ACHN (cell line): ENCODE measurements around the gene CRY2.
A peak's percentile ranks its signal among the peaks of the same experiment; 100 is the strongest.
"Not testable (repeated sequence)": the region's sequence is repeated elsewhere in the genome, so short reads cannot be mapped to it uniquely, and the experiment has no call there.

ENCODE experiments used
- DNase-seq: peaks from one replicate; pipeline ENCODE4 v3.0.0-alpha.2; 2015
- in situ Hi-C: cut with HindIII; loops from 2 replicates; pipeline ENCODE4 v1.10.0; 2017; ENCODE audit warnings: low sequenced_read_pairs, low pct_ligation_motif_present, low pct_unique_long_range_greater_than_20kb

Gene CRY2

DNA sequence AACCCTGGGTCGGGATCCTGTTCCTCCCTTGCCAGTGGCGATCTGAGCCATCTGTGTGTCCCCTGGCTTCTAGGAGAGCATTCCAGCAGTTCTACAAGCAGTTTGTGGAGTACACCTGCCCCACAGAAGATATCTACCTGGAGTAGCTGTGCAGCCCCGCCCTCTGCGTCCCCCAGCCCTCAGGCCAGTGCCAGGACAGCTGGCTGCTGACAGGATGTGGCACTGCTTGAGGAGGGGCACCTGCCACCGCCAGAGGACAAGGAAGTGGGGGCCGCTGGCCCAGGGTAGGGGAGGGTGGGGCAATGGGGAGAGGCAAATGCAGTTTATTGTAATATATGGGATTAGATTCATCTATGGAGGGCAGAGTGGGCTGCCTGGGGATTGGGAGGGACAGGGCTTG lies 58.3 kb downstream of the CRY2 start:
- in situ Hi-C loops, DNase-seq: not testable (repeated sequence)

DNA sequence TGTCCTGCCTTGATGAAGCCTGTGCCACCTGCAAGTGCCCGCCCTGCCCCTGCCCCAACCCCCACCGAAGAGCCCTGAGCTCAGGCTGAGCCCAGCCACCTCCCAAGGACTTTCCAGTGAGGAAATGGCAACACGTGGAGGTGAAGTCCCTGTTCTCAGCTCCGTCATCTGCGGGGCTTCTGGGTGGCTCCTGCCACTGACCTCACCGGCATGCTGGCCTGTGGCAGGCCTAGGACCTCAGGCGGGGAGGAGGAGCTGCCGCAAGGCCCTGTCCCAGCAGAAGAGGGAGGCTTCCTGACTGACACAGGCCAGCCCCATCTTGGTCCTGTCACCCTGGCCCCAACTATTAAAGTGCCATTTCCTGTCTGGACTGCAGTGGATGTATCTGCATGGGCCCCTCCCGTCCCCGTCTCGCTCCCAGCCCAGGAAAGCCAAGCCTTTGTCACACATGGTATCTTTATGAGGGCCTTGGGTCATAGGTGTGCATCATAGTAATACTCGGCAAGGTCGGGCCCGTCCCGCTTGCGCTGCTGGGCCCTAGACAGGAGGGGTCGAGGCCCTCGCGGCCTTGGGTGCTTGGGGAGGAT lies 58.9 kb downstream of the CRY2 start:
- DNase-seq = no peak
- in situ Hi-C loops = no loop called here

DNA sequence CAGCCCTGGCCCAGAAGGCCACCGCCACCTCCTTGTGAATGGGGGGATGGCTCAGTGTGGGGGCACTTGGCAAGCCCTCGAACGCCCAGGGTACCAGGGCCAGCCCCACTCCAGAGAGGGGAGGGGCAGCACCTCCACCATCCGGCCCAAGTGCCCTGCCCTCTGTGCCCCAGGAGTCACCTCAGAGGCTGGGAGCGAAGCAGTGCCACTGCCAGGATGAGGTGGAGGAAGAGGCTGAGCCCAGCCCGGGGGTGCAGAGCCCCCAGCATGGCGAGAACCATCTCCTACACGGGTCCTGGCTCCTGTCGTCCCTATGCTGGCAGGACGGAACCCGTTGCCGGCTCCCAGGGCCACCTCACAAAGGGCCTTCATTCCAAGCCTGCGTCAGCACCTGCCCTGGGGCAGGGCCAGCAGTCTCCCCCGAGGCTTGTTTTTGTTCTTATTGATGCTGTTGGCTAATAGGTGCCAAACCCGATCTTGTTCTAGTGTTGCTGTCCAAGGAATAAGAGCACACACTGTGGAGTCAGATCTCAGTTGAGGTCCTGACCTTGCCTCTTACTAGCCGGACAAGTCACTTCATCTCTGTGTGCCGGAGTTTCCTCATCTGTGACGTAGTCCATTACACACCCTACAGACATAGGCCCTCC lies 59.8 kb downstream of the CRY2 start, which contains the start of gene FREY1:
FREY1 (minus strand) TSS at position 307 of the 647 bp plus-strand sequence; CDS start at position 281, 26 bp downstream.
- no peak for DNase-seq
- in situ Hi-C loops = no loop called here

DNA sequence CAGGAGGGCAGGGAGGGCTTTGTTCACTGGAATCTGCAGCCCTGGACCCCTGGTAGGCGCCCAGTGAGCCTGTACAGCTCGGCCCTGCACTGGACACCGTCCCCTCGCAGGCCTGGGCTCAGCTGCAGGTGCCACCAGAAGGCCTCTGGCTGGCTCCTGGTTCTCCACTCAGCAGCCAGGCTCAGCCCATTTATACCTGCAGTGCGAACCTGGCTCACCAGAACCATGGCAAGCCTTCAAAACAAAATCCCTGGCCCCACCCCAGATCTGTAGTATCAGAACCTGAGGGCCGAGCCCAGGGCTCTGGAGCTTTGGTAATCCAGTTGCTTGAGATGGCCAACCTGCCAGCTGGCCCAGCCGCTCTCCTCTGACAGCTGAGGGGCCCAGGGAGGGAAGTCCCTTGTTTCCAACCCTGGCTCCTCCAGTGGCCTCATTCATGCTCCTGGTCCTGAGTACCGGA lies 60.7 kb downstream of the CRY2 start:
- in situ Hi-C loops = no loop called here
- no peak for DNase-seq

- no peak for DNase-seq
- in situ Hi-C loops = no loop called here
Observed at GRCh38 chr11:45909594-45910475, 62.6 kb downstream of the CRY2 start.

DNA sequence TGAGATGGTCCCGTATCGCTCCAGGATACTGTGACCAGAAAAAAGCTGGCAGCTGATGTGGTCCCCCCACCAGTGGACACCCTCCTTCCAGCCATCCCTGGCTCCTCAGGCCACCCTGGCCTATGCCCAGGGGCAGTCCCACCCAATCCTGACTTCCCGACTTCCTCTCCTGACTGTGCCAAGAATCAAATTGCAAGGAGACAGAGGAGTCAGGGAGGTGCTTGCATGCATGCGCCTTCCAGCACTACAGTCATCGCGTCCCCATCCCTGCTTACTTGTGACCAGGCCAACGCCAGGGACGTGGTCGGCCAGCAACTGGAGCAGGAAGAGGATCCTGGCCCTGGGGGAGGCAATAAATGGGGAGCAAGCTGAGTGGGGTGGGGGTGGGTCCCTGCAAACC lies 63.3 kb downstream of the CRY2 start:
- DNase-seq = no peak
- in situ Hi-C loops = no loop called here

GRCh38 chr11:45913514-45913913 lies 66.2 kb downstream of the CRY2 start:
- DNase-seq = no peak
- in situ Hi-C loops = no loop called here

DNA sequence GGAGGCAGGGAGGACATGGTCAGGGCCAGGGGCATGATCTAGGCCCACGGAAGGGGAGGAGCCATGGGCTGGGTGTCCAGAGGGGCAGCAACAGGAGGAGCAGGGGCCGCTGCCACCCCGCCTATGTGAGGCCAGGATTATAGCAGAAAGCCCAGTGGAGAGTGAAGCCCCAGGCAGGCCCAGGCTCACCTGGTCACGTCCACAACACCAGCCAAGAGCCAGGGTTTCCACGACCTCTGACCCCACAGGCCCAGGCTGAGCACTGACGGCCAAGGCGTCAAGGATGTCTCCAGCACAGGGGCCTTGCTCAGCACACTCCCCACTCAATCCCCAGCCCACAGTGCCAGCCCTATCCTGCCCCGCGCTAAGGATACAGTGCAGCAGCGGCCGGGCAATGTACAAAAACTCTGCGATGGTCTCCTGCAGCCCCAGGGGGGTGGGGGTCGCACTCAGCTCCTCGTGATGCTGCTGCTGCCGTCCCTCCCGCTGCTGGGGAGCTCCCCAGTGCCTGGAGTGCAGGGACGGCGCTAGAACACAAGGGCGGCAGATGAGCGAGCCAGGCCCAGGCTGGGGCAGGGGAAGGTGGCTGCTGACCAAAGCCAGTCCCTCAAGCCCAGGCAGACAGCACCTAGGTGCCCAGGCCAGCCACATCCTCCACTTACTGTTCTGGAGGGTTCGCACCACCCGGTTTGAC lies 66.8 kb downstream of the CRY2 start:
- DNase-seq = no peak
- in situ Hi-C loops = no loop called here

GRCh38 chr11:45915446-45915845 lies 68.2 kb downstream of the CRY2 start:
- DNase-seq = no peak
- in situ Hi-C loops = no loop called here

DNA sequence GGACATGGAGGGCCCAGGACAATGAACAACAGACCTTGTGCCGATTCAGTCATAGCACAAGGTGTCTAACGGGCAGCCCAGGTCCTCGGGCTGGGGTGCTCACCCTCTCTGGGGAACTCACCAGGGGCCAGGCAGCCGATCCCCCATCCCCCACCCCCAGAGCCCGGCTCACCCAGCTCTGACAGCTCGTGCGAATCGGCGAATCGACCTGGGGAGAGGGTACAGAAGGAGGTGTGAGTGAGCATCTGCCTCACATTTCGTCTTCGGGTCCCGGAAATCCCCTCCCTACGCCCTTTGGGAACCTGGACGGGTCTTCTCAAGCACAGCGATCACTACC lies 70.0 kb downstream of the CRY2 start:
- in situ Hi-C loops = no loop called here
- peak; percentile 8 for DNase-seq

GRCh38 chr11:45917623-45918330 lies 70.5 kb downstream of the CRY2 start, which contains the start of gene PEX16:
PEX16 (minus strand) TSS chr11:45917877; CDS start chr11:45917811, 66 bp downstream.
- in situ Hi-C loops = no loop called here

GRCh38 chr11:45918331-45918941 lies 71.2 kb downstream of the CRY2 start:
- peak; percentile 77 for DNase-seq
- in situ Hi-C loops = no loop called here

More at GRCh38 chr11:45917623-45918330, 70.5 kb downstream of the CRY2 start, which contains the start of gene PEX16:
- peak; percentile 97 for DNase-seq

DNA sequence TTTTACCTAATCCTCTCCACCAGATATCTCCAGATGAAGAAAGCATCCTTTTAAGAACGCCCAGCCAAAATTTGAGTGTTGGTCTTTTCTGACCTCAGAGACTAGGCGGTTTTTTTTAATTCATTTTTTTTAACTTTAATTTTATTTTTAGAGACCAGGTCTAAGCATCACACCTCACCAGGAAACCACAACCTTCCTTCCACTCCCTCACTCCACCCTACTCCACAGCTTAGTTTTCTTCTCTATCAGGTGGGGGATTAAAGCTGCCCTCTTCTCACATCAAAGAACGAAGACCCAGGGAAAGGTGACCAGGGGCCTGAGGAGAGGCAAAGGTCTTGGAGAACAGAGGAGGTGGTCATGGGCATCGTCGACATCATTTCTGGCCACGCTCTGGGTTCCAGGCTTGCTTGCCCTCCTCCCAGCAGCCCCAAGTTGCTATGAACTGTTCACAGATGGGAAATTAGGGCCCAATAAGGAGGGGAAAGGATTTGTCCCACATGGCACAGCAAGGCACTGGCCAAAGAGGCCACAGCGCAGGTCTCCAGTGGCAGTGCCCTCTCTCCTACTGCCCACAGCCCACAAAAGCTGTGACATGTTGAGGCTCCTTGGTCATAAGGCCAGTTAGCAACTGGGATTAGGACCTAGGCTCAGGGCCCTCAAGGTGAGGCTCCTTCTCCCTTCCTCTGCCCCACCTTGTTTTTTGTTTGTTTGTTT lies 71.8 kb downstream of the CRY2 start:
- no peak for DNase-seq
- in situ Hi-C loops = no loop called here

- DNase-seq = no peak
- in situ Hi-C loops = no loop called here
Observed at GRCh38 chr11:45919806-45920530, 72.7 kb downstream of the CRY2 start.

DNA sequence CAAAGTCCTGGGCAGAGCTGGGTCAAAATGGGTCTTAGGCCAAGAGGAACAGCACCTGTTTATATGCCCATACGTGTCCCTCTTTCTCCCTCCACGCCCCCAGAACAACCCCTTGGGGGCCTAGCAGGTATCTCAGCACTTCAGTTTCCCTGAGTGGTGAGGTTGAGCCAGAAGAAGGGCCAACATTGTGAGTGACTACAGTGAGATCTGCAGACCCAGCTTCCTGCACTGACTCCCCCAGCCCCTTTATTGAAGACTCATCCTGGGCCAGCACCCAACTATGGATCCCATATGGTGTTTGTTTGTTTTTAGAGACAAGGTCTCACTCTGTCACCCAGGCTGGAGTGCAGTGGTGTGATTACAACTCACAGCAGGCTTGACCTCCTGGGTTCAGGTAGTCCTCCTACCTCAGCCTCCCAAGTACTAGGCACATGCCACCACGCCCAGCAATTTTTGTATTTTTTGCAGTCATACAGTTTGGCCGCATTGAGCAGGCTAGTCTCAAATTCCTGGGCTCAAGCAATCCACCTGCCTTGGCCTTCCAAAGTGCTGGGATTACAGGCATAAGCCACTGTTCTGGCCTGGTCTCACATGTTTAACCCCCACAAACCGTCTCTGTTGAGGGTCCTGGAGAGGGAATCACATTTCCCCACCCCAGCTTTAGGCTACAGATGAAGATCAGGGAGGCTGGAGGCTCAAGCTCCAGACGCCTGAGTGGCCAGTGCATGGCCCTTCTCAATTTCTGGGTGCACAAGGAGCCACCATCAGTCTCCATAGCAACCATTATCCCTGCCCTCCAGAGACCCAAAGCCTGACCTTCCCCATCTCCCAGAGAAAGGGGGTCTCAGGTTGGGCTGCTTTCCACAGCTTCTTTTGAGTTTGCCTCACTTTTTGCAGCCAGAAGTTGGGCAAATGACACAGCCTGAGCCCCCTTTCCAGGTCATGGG lies 73.5 kb downstream of the CRY2 start:
- in situ Hi-C loops = no loop called here
- no peak for DNase-seq
